Mammary epithelial cell (primary cell): ENCODE data around the gene ITGA8.

Source experiments
- EZH2 ChIP-seq: IDR thresholded peaks from 2 replicates; pipeline ENCODE4 v1.6.1; 2012; ENCODE audit warnings: low read length, inconsistent platforms, borderline replicate concordance
- TF ChIP-seq, protein P1 (sequence below), 2 donors: IDR thresholded peaks in 1 of 2; conservative IDR thresholded peaks in 1 of 2; 2 replicates each; pipeline ENCODE4 v1.5.1; 2011 to 2012; ENCODE audit warnings: inconsistent platforms in 2 of 2, low read length in 2 of 2, mild to moderate bottlenecking in 2 of 2, control low read depth in 1 of 2, low read depth in 1 of 2; ENCODE audit not compliant: insufficient read depth in 1 of 2; ENCODE audit errors: extremely low read depth in 1 of 2

DNA sequence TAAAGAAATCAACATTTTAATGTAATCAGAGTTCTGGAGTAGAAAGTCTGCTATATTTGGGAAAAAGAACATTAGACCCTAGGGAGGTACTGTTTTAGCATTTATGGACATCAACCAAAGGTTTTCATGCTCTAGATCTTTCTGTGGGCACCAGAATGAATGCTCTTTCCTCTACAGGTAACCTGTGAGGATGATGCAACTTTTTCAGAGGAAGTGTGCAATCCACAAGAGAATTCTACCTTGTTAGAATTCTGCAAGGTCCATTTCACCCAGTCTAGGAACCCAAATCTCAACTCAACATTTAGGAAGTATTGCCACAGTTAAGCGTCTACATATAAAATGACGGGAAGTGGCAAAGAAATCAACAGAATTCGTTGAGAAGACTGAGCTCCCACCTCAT, 208.8 kb downstream of the ITGA8 start:
- TF ChIP-seq, protein P1, sequence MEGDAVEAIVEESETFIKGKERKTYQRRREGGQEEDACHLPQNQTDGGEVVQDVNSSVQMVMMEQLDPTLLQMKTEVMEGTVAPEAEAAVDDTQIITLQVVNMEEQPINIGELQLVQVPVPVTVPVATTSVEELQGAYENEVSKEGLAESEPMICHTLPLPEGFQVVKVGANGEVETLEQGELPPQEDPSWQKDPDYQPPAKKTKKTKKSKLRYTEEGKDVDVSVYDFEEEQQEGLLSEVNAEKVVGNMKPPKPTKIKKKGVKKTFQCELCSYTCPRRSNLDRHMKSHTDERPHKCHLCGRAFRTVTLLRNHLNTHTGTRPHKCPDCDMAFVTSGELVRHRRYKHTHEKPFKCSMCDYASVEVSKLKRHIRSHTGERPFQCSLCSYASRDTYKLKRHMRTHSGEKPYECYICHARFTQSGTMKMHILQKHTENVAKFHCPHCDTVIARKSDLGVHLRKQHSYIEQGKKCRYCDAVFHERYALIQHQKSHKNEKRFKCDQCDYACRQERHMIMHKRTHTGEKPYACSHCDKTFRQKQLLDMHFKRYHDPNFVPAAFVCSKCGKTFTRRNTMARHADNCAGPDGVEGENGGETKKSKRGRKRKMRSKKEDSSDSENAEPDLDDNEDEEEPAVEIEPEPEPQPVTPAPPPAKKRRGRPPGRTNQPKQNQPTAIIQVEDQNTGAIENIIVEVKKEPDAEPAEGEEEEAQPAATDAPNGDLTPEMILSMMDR (conservative IDR thresholded peaks at IDR 0.05 in 1 of 2, IDR thresholded peaks at IDR 0.05 in 1 of 2; ENCODE audit: extremely low read depth in 1 of 2, insufficient read depth in 1 of 2, low read depth in 1 of 2, low read length in 2 of 2), result no peak
- no peak for TF ChIP-seq EZH2
